ENCODE data around the gene COL11A2.

- TF ChIP-seq CTCF (CRISPR knock-in tag; IDR thresholded peaks at IDR 0.05) (no peak), SUZ12 (IDR thresholded peaks at IDR 0.05; ENCODE audit: low read depth, low read length) (no peak), NFE2L2 (IDR thresholded peaks at IDR 0.05; ENCODE audit: low read length) (no peak), SPEN (CRISPR knock-in tag; IDR thresholded peaks at IDR 0.05; ENCODE audit: low read depth) (no peak), POLR2AphosphoS5 (IDR thresholded peaks at IDR 0.05; ENCODE audit: low read depth, low read length) (no peak), ZNF138 (CRISPR knock-in tag; IDR thresholded peaks at IDR 0.05; ENCODE audit: low read depth) (no peak), ZNF18 (CRISPR knock-in tag; IDR thresholded peaks at IDR 0.05; ENCODE audit: insufficient replicate concordance) (no peak), GTF2F1 (IDR thresholded peaks at IDR 0.05; ENCODE audit: low read length) (no peak), JUNB (CRISPR knock-in tag; IDR thresholded peaks at IDR 0.05; ENCODE audit: borderline replicate concordance) (no peak), ZBTB8A (CRISPR knock-in tag; IDR thresholded peaks at IDR 0.05; ENCODE audit: borderline replicate concordance, low read depth) (no peak), FOXM1 (CRISPR knock-in tag; IDR thresholded peaks at IDR 0.05) (no peak), BRCA1 (CRISPR knock-in tag; IDR thresholded peaks at IDR 0.05) (no peak), SNAPC4 (CRISPR knock-in tag; IDR thresholded peaks at IDR 0.05) (no peak)
Measured at GRCh38 chr6:33113755-33114154, 78.5 kb downstream of the COL11A2 start.
